Activated T-cell treated with anti-CD3 and anti-CD28 coated beads, Interleukin-2, amount 50 U/mL, for 72 hours (primary cell): ENCODE measurements around the gene SUGCT. TPM values are rescaled to one million over a fixed set of nuclear protein-coding genes. Genes with fewer than 3 reads are reported as not detected.

Experiments used
- ATAC-seq, 2 donors: fragments of 150-1000 bp; cut with Tn5 transposase; replicated peaks in 1 of 2; 2 replicates each; pipeline ENCODE4 v1.10.0; 2021; ENCODE audit warnings: moderate library complexity in 2 of 2, mild to moderate bottlenecking in 1 of 2
- DNase-seq, 2 donors: peaks; one replicate each; pipeline ENCODE4 v3.0.0; 2021 to 2022; ENCODE audit warnings: mixed read lengths in 1 of 2
- H3K27ac Mint-ChIP-seq: one replicate; pipeline ENCODE4 v1.8.0; 2022; ENCODE audit warnings: mild to moderate bottlenecking, moderate library complexity, mixed read lengths
- H3K27me3 Mint-ChIP-seq: one replicate; pipeline ENCODE4 v1.8.0; 2022; ENCODE audit warnings: low read depth, mixed read lengths
- H3K36me3 Mint-ChIP-seq, 2 donors: one replicate each; pipeline ENCODE4 v1.8.0; 2022; ENCODE audit warnings: mixed read lengths in 2 of 2, mild to moderate bottlenecking in 1 of 2; ENCODE audit not compliant: insufficient read depth in 2 of 2
- H3K4me1 Mint-ChIP-seq: one replicate; pipeline ENCODE4 v1.8.0; 2022; ENCODE audit warnings: low read depth, mixed read lengths
- H3K4me3 Mint-ChIP-seq, 2 donors: one replicate each; pipeline ENCODE4 v1.8.0; 2022; ENCODE audit warnings: mild to moderate bottlenecking in 2 of 2, mixed read lengths in 2 of 2, moderate library complexity in 2 of 2
- H3K9me3 Mint-ChIP-seq, 2 donors: one replicate each; pipeline ENCODE4 v1.8.0; 2022; ENCODE audit warnings: mixed read lengths in 2 of 2
- total RNA-seq, 2 donors: library from RNA; stranded (reverse); gene quantifications; one replicate each; pipeline ENCODE4 v1.2.3, GENCODE V29; 2022

Gene SUGCT
- total RNA-seq, 2 donors from 2014 or later = 1.5 to 1.6 TPM

DNA sequence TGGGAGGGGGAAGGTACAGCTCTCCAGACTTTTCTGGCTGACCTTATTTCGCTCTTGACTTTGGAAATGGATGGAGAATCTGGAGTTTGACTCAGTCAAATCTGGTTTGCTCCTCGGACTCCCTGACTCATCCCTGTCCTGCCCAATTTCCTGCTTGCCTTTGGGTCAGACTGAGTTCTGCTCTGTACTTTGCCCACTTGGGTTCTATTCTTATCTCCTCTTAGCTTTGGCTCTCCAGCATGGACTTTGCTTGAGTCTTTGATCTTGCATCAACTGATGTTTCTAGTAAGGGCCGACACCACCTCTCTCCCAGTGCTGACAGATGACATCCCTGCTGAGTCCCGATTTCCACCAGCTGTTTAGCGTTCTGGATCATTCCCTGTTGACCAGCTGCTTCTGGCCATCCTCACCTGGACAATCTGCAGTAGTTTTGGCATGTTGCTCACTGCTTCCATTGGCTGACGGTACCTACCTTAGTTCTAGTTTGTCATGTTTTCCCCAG, 335.3 kb downstream of the SUGCT start:
- ATAC-seq (no peak), DNase-seq (no peak)
- no peak overlapping the region for H3K27ac Mint-ChIP-seq
- peaks cover 0 to 1% of the 10 kb centered on the region in 2 donors for H3K9me3 Mint-ChIP-seq
- no peak overlapping the region for H3K4me3 Mint-ChIP-seq
- no peaks in the 10 kb centered on the region for H3K27me3 Mint-ChIP-seq
- H3K4me1 Mint-ChIP-seq = no peaks in the 10 kb centered on the region
- H3K36me3 Mint-ChIP-seq = no peaks in the 10 kb centered on the region

DNA sequence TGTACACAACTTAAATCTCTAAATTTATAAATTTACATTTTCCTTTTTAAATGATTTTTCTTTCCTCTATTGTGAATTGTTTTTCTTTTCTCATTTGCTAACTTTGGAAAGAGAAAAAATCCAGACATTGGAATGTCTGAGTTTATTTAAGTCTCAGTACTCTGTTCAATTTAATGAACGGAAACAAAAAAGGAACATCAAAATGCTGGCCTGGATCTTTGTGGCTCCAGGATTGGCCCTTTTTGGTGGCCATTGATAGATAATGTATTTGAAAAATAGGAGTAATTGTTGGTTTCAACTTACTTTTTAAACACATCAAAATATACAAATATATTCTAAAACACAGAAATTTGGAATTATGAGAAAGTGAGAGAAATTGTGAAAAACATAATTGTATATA, 336.0 kb downstream of the SUGCT start:
- Mint-ChIP-seq H3K4me3 (no peak overlapping the region), H3K36me3 (no peaks in the 10 kb centered on the region), H3K4me1 (peaks cover 5% of the 10 kb centered on the region), H3K9me3 (peaks cover 0 to 1% of the 10 kb centered on the region in 2 donors), H3K27ac (no peak overlapping the region), H3K27me3 (no peaks in the 10 kb centered on the region)
- ATAC-seq = no peak
- no peak for DNase-seq

DNA sequence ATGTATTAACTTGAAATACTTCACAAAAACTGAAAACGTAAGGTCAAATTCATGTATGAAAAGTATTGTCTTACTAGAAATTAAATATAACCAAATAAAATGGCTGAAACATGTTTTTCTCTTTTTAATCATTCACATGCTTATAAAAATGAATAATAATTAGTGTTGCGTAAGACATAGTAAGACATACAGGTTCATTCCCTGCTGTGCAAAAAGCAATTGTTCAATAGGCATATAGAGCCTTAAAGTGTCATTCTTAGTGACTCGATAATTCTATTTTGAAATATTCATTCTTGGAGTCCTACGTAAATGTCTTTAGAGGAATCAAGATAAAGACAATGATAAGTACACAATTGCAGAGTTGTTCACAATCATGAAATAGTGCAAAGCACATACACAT, 337.1 kb downstream of the SUGCT start:
- Mint-ChIP-seq H3K27me3 (no peaks in the 10 kb centered on the region), H3K9me3 (peaks cover 0 to 1% of the 10 kb centered on the region in 2 donors), H3K36me3 (no peaks in the 10 kb centered on the region), H3K4me1 (peaks cover 5% of the 10 kb centered on the region), H3K4me3 (no peak overlapping the region), H3K27ac (no peak overlapping the region)
- ATAC-seq (no peak), DNase-seq (no peak)

DNA sequence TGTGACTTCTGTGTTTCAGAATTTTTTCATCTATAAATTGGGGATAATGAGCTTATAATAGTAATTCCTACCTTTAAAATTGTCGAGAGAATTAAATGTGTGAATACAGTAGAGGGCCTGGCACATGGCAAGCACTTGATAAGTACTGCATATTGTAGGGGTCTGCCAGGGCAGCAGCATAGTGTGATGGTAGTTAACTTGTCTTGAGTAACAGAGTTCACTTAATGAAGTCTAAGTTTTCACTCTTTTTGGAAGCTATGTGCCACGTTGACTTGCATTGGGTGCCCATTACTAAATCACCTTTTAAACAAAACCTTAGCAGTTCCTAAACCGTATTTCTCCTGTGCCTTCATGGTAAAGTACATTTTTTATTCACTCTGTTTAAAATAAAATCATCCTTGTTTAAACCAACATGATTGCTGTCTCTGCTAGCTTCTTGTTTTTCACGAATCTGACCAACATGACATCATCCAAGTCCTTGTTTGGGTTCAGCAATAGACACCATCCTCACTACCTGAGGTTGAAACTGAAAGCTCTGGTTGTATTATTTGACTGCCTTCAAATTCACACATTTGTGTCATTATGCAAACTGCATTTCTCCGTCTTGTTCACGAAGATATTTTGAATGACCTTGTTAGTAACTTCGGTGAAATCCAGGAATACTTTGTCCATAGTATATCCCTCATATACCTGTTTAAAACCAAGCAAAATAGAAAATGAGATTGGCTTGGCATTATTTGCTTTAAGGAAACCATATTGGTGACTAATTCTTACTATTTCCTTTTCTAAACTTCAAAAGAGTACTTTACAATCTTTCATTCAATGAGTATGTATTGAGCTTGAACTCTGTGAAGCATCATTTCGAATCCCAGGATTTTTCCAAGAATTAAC, 340.2 kb downstream of the SUGCT start:
- Mint-ChIP-seq H3K27me3 (no peaks in the 10 kb centered on the region), H3K27ac (no peak overlapping the region), H3K36me3 (no peaks in the 10 kb centered on the region), H3K4me1 (peaks cover 5% of the 10 kb centered on the region), H3K4me3 (no peak overlapping the region), H3K9me3 (peaks cover 0 to 1% of the 10 kb centered on the region in 2 donors)
- ATAC-seq (peak; percentile 90 to 94), DNase-seq (peak in 1 of 2 donors; percentile 1)

DNA sequence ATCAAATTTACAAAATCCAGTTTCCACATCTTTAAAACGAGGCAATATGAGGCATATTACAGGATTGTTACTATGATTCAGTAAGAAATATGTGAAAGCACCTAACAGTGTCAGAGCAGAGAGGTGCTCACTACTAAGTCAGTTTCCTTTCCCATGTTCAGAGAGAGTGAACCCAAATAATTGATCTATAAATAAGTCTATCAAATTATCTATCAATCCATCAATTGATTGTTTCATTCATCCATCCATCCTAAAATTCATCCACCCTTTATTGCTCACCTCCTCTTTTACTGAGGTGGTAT, 340.8 kb downstream of the SUGCT start:
- Mint-ChIP-seq H3K4me1 (peaks cover 5% of the 10 kb centered on the region), H3K4me3 (no peak overlapping the region), H3K36me3 (no peaks in the 10 kb centered on the region), H3K27me3 (no peaks in the 10 kb centered on the region), H3K27ac (no peak overlapping the region), H3K9me3 (no peaks in the 10 kb centered on the region)
- DNase-seq (no peak), ATAC-seq (peak; percentile 23 to 42)

DNA sequence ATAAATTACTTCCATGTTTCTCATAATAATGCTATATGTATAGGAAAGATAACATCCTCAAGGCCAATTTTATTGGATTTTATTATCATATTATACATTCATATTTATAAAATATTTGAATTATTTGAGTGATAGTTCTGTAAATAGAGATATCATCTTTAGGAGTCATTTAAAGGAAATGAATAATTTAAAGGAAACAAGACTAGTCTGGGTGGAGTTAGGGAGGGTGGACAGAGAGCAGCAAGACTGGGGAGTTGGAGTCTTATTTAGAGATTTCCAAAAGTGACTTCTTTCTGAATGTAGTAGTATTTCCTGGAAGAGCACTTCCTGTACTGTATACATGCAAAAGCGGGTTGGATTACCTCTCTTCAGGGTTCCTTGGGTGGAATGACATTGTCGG, 342.3 kb downstream of the SUGCT start:
- peaks cover 5% of the 10 kb centered on the region for H3K4me1 Mint-ChIP-seq
- no peaks in the 10 kb centered on the region for H3K36me3 Mint-ChIP-seq
- H3K9me3 Mint-ChIP-seq = no peaks in the 10 kb centered on the region
- no peak for ATAC-seq
- H3K27me3 Mint-ChIP-seq = no peaks in the 10 kb centered on the region
- DNase-seq = no peak
- no peak overlapping the region for H3K4me3 Mint-ChIP-seq
- H3K27ac Mint-ChIP-seq = no peak overlapping the region

DNA sequence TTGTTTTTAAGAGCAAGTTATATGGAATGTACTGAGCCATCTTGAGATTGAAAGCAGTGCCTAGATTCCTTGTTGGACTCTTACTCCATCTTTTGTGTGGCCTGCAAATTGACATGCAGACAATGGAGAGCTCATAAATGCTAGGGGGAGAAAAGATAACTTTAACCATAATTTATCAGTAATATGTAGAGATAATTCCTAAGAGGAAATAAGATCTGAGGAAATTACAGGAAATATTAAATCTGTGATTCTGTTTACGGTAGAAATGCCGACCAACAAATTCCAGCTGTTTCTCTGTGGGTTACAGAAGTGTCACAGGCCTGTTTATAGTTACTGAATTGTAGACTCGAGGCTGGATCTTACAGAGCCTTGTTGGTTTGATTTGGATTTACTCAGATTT, 348.0 kb downstream of the SUGCT start:
- no peaks in the 10 kb centered on the region for H3K27me3 Mint-ChIP-seq
- DNase-seq = no peak

DNA sequence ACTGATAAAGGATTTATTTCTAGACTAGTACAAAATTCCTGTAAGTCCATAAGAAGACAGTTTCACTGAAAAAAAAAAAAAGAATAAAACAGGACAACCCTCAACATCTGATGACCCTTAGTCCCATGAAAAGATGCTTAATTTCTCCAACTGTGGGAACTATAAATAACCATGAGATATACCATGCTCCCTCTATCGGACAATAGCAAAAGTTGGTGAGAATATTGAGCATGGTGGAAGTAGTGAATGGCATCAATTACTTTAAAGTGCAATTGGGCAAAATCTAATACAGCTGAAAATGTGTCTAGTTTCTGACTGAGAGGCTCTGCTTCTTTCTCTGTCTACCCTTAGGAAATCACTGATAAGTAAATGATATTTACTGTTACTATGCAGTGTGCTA, 348.8 kb downstream of the SUGCT start:
- H3K4me3 Mint-ChIP-seq = no peak overlapping the region
- no peak for DNase-seq
- H3K27me3 Mint-ChIP-seq = no peaks in the 10 kb centered on the region
- H3K9me3 Mint-ChIP-seq = peaks cover 0 to 1% of the 10 kb centered on the region in 2 donors
- no peak for ATAC-seq
- H3K36me3 Mint-ChIP-seq = no peaks in the 10 kb centered on the region
- H3K4me1 Mint-ChIP-seq = no peaks in the 10 kb centered on the region
- H3K27ac Mint-ChIP-seq = no peak overlapping the region

More for the DNA sequence above, 348.0 kb downstream of the SUGCT start:
- H3K4me3 Mint-ChIP-seq = no peak overlapping the region
- H3K36me3 Mint-ChIP-seq = no peaks in the 10 kb centered on the region
- H3K4me1 Mint-ChIP-seq = no peaks in the 10 kb centered on the region
- no peak overlapping the region for H3K27ac Mint-ChIP-seq
- peaks cover 0 to 1% of the 10 kb centered on the region in 2 donors for H3K9me3 Mint-ChIP-seq
- ATAC-seq = no peak

DNA sequence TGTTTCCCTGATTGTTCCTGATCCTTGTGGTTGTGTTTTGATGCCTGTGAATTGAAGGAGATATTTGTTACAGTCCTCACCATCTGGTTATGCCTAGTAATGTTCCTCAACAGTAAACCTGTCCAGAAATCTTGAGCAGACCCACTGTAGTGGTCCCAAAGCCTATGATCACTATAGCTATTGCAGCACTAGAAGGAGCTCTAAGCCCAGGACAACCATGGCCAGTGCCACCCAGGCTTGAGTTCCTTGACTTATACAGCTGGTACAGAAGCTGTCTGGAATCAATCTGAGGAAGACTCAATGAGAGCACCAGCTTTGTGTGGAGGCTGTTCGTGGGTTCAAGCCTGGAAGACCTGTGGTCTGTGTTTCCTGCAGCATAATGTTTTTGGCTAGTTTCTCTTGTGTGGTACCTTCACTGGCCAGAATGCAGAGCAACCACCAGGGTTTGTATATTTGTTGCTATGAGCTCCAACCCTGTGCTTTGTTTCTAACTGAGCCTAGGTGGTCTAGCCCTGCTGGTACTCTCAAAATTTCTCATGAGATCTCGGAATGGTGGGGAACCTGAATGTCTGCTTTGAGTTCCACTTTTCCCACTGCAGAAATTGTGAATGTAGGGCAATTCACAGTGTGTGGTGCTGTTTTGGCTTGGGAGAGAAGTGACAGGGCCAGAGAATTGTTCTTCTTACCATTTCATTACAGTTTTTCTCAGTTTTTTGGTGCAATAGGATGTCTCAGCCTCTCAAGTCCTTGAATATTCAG, 355.2 kb downstream of the SUGCT start:
- Mint-ChIP-seq H3K4me1 (no peaks in the 10 kb centered on the region), H3K9me3 (peaks cover 0 to 1% of the 10 kb centered on the region in 2 donors), H3K4me3 (no peak overlapping the region), H3K27me3 (no peaks in the 10 kb centered on the region), H3K36me3 (no peaks in the 10 kb centered on the region), H3K27ac (no peak overlapping the region)
- no peak for ATAC-seq
- no peak for DNase-seq

DNA sequence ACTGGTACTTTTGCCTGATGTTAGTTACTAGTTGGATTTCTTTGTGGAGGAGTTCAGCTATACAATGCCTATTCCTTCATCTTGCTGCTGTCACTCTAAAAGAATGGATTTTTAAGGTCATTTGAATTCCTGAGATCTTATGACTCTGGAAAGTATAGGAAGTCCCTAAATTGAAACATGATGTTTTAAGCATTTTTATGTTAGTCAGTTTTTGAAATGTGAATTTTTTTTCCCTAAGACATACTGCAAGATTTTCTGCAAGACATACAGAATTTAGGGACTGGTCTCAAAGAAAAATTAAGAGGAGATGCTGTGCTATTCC, 355.8 kb downstream of the SUGCT start:
- Mint-ChIP-seq H3K4me1 (no peaks in the 10 kb centered on the region), H3K27me3 (no peaks in the 10 kb centered on the region), H3K27ac (no peak overlapping the region), H3K9me3 (peaks cover 0 to 1% of the 10 kb centered on the region in 2 donors), H3K36me3 (no peaks in the 10 kb centered on the region), H3K4me3 (no peak overlapping the region)
- no peak for ATAC-seq
- no peak for DNase-seq

DNA sequence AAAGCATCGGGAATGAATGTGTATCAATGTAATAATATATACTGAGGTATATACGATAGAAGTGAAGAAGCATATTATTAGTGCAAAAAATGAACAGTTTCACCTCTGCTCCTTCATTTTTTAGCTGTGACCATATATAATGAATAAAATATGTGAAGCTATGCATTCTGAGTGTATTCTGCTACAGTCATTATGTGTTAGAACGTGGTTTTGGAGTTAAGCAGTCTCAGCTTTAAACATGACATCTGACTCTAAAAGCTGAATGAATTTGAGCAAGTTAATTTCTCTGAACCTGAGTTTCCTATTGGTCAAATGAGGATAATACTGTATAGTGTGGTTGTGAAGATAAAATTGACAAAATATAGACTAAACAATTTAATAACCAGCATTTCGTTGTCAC, 358.1 kb downstream of the SUGCT start:
- H3K9me3 Mint-ChIP-seq = no peaks in the 10 kb centered on the region
- H3K36me3 Mint-ChIP-seq = no peaks in the 10 kb centered on the region
- DNase-seq (no peak), ATAC-seq (no peak)
- H3K4me1 Mint-ChIP-seq = no peaks in the 10 kb centered on the region
- H3K4me3 Mint-ChIP-seq = no peak overlapping the region
- no peak overlapping the region for H3K27ac Mint-ChIP-seq
- H3K27me3 Mint-ChIP-seq = no peaks in the 10 kb centered on the region

DNA sequence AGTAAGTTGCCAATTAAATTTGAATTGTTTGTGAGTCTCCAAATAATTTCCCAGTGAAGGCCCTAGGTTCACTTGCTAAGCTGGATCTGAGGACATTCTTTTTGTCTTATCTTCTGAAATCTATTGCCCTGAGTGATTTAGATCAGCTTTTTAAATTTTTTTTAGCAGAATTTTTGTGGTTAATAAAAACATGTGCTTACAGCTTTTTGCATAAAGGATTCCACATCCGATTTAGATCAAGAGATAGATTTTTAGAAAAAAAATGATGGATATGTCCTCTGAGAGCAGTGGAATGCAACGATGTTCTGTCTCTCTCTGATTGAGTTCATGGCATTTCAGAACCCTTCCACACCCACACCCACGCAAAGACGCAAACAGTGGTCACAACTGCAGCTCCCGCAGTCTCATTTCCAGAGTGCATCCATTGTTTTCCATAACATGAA, 358.8 kb downstream of the SUGCT start:
- no peaks in the 10 kb centered on the region for H3K9me3 Mint-ChIP-seq
- no peak for ATAC-seq
- H3K4me1 Mint-ChIP-seq = no peaks in the 10 kb centered on the region
- H3K36me3 Mint-ChIP-seq = no peaks in the 10 kb centered on the region
- no peak overlapping the region for H3K4me3 Mint-ChIP-seq
- no peak for DNase-seq
- no peaks in the 10 kb centered on the region for H3K27me3 Mint-ChIP-seq
- H3K27ac Mint-ChIP-seq = no peak overlapping the region

DNA sequence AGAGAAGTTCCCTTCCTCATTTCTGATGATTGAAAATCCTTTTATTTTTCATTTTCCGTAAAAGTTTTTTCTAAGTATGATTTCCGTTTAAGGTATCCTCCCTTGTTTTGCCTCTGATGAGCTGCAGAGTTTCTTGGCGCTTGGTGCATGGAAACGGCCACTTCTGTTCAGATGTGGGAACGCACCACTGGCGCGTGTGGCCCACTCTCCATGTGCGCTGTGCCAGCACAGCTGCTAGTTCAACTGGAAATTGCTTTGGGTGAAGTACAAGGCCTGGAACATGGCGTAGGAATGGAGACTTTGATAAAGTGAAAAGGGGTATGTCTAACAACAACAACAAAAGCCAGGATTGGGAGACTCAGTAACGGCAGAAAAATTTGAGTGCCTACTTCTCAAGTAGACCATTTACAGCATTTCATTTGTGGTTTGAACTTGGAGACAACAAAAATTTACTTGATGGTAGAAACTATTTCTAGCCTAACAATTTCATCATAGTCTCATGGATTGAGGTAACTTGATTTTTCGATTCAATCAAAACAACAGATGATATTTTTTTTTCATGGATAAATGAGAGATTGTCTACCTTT, 364.2 kb downstream of the SUGCT start:
- DNase-seq = no peak
- H3K9me3 Mint-ChIP-seq = peaks cover 0 to 2% of the 10 kb centered on the region in 2 donors
- no peaks in the 10 kb centered on the region for H3K27me3 Mint-ChIP-seq
- H3K36me3 Mint-ChIP-seq = no peaks in the 10 kb centered on the region
- no peak overlapping the region for H3K4me3 Mint-ChIP-seq
- no peak for ATAC-seq
- no peak overlapping the region for H3K27ac Mint-ChIP-seq
- no peaks in the 10 kb centered on the region for H3K4me1 Mint-ChIP-seq
